ENCODE results near the gene DENND5B.

DNA sequence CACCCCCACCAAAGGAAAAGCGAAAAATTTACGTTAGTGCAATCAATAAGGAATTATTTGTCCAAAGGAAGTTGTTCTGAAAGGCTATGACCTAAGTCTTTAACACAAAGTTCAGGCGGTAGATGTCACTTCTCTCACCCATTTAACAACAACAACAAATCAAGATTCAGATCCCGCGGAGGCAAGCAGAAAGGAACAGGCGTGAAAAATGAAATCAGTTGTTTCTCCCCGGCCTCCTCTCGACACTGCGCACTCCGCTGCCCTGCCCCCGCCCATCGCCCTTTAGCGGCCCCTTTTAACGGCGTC lies 1.4 kb downstream of the DENND5B start:
- TF ChIP-seq POLR2AphosphoS5 (IDR thresholded peaks at IDR 0.05; ENCODE audit: low read depth, low read length): no peak
- TF ChIP-seq TAF1 (IDR thresholded peaks at IDR 0.05; ENCODE audit: borderline replicate concordance, insufficient read depth, low read length): no peak
- TF ChIP-seq, protein P1, sequence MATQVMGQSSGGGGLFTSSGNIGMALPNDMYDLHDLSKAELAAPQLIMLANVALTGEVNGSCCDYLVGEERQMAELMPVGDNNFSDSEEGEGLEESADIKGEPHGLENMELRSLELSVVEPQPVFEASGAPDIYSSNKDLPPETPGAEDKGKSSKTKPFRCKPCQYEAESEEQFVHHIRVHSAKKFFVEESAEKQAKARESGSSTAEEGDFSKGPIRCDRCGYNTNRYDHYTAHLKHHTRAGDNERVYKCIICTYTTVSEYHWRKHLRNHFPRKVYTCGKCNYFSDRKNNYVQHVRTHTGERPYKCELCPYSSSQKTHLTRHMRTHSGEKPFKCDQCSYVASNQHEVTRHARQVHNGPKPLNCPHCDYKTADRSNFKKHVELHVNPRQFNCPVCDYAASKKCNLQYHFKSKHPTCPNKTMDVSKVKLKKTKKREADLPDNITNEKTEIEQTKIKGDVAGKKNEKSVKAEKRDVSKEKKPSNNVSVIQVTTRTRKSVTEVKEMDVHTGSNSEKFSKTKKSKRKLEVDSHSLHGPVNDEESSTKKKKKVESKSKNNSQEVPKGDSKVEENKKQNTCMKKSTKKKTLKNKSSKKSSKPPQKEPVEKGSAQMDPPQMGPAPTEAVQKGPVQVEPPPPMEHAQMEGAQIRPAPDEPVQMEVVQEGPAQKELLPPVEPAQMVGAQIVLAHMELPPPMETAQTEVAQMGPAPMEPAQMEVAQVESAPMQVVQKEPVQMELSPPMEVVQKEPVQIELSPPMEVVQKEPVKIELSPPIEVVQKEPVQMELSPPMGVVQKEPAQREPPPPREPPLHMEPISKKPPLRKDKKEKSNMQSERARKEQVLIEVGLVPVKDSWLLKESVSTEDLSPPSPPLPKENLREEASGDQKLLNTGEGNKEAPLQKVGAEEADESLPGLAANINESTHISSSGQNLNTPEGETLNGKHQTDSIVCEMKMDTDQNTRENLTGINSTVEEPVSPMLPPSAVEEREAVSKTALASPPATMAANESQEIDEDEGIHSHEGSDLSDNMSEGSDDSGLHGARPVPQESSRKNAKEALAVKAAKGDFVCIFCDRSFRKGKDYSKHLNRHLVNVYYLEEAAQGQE (IDR thresholded peaks at IDR 0.05; ENCODE audit: insufficient read depth in 1 of 2, low read depth in 2 of 2, low read length in 2 of 2): no peak

All from PFSK-1 (cell line).